Superior temporal gyrus (tissue), 1 donor: ENCODE data around the gene TMEM106C.

Experiments
- DNase-seq: peaks from one replicate; pipeline ENCODE4 v3.0.0-alpha.2; 2016; ENCODE audit errors: extremely low spot score

The TMEM106C gene

GRCh38 chr12:47979686-47980085 lies 16.3 kb downstream of the TMEM106C start:
- no peak for DNase-seq

GRCh38 chr12:47980197-47980596 lies 16.8 kb downstream of the TMEM106C start:
- DNase-seq = no peak

- DNase-seq = no peak
Measured at GRCh38 chr12:47980779-47981495, 17.5 kb downstream of the TMEM106C start.

- no peak for DNase-seq
Measured at GRCh38 chr12:47981496-47982260, 18.3 kb downstream of the TMEM106C start.

- DNase-seq = no peak
Measured at GRCh38 chr12:47982311-47982710, 18.9 kb downstream of the TMEM106C start.

- no peak for DNase-seq
Measured at GRCh38 chr12:47982770-47983169, 19.4 kb downstream of the TMEM106C start.

GRCh38 chr12:47983541-47984115 lies 20.2 kb downstream of the TMEM106C start:
- no peak for DNase-seq

- DNase-seq = no peak
Measured at GRCh38 chr12:47984331-47984801, 21.0 kb downstream of the TMEM106C start.

- DNase-seq = no peak
Measured at GRCh38 chr12:47985596-47986290, 22.3 kb downstream of the TMEM106C start.

- DNase-seq = no peak
Measured at GRCh38 chr12:47986291-47986660, 22.9 kb downstream of the TMEM106C start.

- no peak for DNase-seq
Measured at GRCh38 chr12:47986832-47987231, 23.4 kb downstream of the TMEM106C start.

- DNase-seq = no peak
Measured at GRCh38 chr12:47987411-47988072, 24.1 kb downstream of the TMEM106C start.

- DNase-seq = no peak
Measured at GRCh38 chr12:47988073-47989022, 25.0 kb downstream of the TMEM106C start.

GRCh38 chr12:47989023-47989417 lies 25.6 kb downstream of the TMEM106C start:
- DNase-seq = no peak

- DNase-seq = no peak
Measured at GRCh38 chr12:47989666-47990065, 26.3 kb downstream of the TMEM106C start.

- no peak for DNase-seq
Measured at GRCh38 chr12:47990351-47991105, 27.1 kb downstream of the TMEM106C start.

- DNase-seq = no peak
Measured at GRCh38 chr12:47991106-47992061, 28.0 kb downstream of the TMEM106C start.

- no peak for DNase-seq
Measured at GRCh38 chr12:47992776-47993175, 29.4 kb downstream of the TMEM106C start.

- no peak for DNase-seq
Measured at GRCh38 chr12:47993491-47993890, 30.1 kb downstream of the TMEM106C start.
